Small intestine (tissue), 7 donors: ENCODE data around the gene SAV1. TPM values are rescaled to one million over a fixed set of nuclear protein-coding genes. Genes with fewer than 3 reads are reported as not detected.
"Not testable (repeated sequence)": the region's sequence is repeated elsewhere in the genome, so short reads cannot be mapped to it uniquely, and the experiment has no call there.

Experiments used
- DNase-seq, 2 donors: peaks; one replicate each; pipeline versions ENCODE4 v3.0.0 to v3.0.0-alpha.2; 2013
- FAIRE-seq: peaks from 2 replicates; lab custom pipeline; 2012; peaks lifted over from hg19 to GRCh38; lab: Jason Lieb, UNC
- H3K27ac ChIP-seq, 3 donors: one replicate each; pipeline ENCODE4 v1.5.1; 2013; ENCODE audit warnings: low read length in 2 of 3, mild to moderate bottlenecking in 2 of 3, control low read depth in 1 of 3, inconsistent platforms in 1 of 3, low read depth in 1 of 3, moderate library complexity in 1 of 3
- H3K27me3 ChIP-seq, 3 donors: one replicate each; pipeline ENCODE4 v1.6.1; 2013; ENCODE audit warnings: low read length in 3 of 3, inconsistent platforms in 1 of 3; ENCODE audit not compliant: control insufficient read depth in 3 of 3, insufficient read depth in 3 of 3
- H3K36me3 ChIP-seq, 3 donors: one replicate each; pipeline ENCODE4 v1.6.1; 2013; ENCODE audit warnings: low read length in 3 of 3, inconsistent platforms in 1 of 3, low read depth in 1 of 3, mild to moderate bottlenecking in 1 of 3, moderate library complexity in 1 of 3; ENCODE audit not compliant: control insufficient read depth in 3 of 3, insufficient read depth in 2 of 3
- H3K4me1 ChIP-seq, 3 donors: one replicate each; pipeline ENCODE4 v1.6.1; 2013; ENCODE audit warnings: low read length in 2 of 3, inconsistent platforms in 1 of 3, low read depth in 1 of 3, mild to moderate bottlenecking in 1 of 3, moderate library complexity in 1 of 3; ENCODE audit not compliant: control insufficient read depth in 3 of 3, insufficient read depth in 2 of 3
- H3K4me3 ChIP-seq, 3 donors: one replicate each; pipeline ENCODE4 v1.5.1; 2013; ENCODE audit warnings: low read length in 3 of 3, control low read depth in 1 of 3, inconsistent platforms in 1 of 3, low read depth in 1 of 3, mild to moderate bottlenecking in 1 of 3, moderate library complexity in 1 of 3
- H3K9me3 ChIP-seq, 2 donors: one replicate each; pipeline ENCODE4 v1.6.1; 2013; ENCODE audit warnings: low read depth in 1 of 2, low read length in 1 of 2; ENCODE audit not compliant: control insufficient read depth in 2 of 2, insufficient read depth in 1 of 2
- WGBS, 3 donors: extraction: QIAGEN DNeasy Blood & Tissue Kit; methylation state at CpG; one replicate each; pipeline ENCODE4 v1.1.7; 2013; 5-methylcytosine and 5-hydroxymethylcytosine counted together
- polyA plus RNA-seq, 4 donors: library from polyadenylated mRNA; stranded (reverse) in 3 of 4; unstranded in 1 of 4; fragments of 200-250 nt in 3 of 4; fragments of 120-200 nt in 1 of 4; gene quantifications; one replicate each; pipeline versions ENCODE4 v1.2.1 to v1.2.3, GENCODE V29; 2013
- donor health status: healthy with polysubstance abuse.
- donor health status: control.
- donor health status: control.
- donor health status: Bipolar disorder and iron deficiency.
- donor health status: healthy.

The SAV1 gene
- polyA plus RNA-seq, 4 donors = 15.0 to 17.6 (median 15.3) TPM

DNA sequence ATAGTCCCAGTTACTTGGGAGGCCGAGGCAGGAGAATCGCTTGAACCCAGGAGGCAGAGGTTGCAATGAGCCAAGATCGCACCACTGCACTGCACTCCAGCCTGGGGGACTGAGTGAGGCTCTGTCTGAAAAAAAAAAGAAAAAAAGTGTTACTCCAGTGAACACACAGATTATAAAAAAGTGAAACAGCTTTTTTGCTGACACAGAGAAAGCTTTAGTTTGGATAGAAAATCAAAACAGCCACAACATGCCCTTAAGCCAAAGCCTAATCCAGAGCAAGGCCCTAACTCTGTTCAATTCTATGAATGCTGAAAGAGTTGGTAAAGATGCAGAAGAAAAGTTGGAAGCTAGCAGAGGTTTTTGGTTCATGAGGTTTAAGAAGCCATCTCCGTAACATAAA lies 43.2 kb downstream of the SAV1 start:
- WGBS, 3 donors = 98 to 99% (median 99%) methylated on average over 4 of the region's 4 CpGs
- H3K4me1 ChIP-seq, H3K27me3 ChIP-seq, H3K27ac ChIP-seq, H3K9me3 ChIP-seq, DNase-seq, FAIRE-seq, H3K4me3 ChIP-seq: not testable (repeated sequence)
- H3K36me3 ChIP-seq = peaks cover 0 to 14% (median 4%) of the 10 kb centered on the region in 3 donors

DNA sequence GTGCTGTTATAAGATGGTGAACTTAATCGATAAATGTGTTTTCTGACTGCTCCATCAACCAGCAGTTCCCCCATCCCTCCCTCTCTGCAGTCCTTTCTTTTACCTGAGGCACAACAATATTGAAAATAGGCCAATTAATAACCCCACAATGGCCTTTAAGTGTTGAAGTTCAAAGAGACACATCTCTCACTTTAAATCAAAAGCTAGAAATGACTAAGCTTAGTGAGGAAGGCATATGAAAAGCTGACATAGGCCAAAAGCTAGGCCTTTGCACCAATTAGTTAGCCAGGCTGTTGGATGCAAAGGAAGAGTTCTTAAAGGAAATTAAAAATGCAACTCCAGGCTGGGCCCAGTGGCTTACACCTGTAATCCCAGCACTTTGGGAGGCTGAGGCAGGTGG lies 43.7 kb downstream of the SAV1 start:
- Histone ChIP-seq H3K36me3 (peaks cover 0 to 14% (median 4%) of the 10 kb centered on the region in 3 donors), H3K4me1 (no peaks in the 10 kb centered on the region), H3K27me3 (no peaks in the 10 kb centered on the region), H3K27ac (no peak overlapping the region), H3K4me3 (no peak overlapping the region), H3K9me3 (no peaks in the 10 kb centered on the region)
- FAIRE-seq = no peak
- DNase-seq = no peak
- 89 to 94% (median 91%) methylated on average over 1 of the region's 1 CpG for WGBS, 3 donors

DNA sequence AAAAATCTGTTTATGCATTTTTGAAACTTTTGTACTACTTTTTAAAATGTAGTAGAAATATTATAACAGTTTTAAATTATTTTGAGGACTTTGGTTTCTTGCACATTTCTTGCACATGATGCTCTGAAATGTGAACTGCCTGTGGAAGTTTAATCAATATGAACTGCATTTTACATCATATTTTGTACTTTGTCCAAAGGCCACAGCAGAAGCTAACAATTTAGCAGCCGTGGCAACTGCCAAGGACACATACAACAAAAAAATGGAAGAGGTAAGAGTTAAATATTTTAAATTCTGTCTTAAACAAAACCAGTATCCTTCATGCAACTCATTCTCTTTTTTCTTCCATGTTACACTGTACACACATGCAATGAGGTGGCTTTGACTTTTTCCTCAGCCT lies 45.1 kb downstream of the SAV1 start:
- no peaks in the 10 kb centered on the region for H3K27me3 ChIP-seq
- DNase-seq = no peak
- H3K36me3 ChIP-seq = peaks cover 0 to 6% (median 4%) of the 10 kb centered on the region in 3 donors
- WGBS, 3 donors = 61 to 83% (median 74%) methylated on average over 1 of the region's 1 CpG
- no peak overlapping the region for H3K27ac ChIP-seq
- no peaks in the 10 kb centered on the region for H3K9me3 ChIP-seq
- FAIRE-seq = no peak
- no peak overlapping the region for H3K4me3 ChIP-seq
- no peaks in the 10 kb centered on the region for H3K4me1 ChIP-seq

DNA sequence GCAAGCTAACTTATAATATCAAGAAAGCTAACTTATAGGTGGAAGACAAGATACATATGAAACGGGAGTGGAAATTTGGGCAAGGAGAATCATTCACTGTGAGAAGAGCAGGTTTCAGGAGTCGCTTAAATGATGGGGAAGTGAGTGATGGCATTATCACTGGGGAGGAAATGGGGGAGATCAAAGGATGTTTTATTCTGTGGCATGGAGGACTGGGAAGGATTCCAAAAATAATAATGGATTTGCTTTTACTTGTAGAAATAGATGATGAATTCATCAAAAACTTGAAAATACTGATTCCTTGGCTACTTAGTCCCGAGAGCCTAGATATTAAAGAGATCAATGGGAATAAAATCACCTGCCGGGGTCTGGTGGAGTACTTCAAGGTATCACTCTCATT lies 47.8 kb downstream of the SAV1 start:
- DNase-seq (no peak), FAIRE-seq (no peak)
- Histone ChIP-seq H3K36me3 (peaks cover 3 to 4% (median 3%) of the 10 kb centered on the region in 3 donors), H3K4me3 (no peak overlapping the region), H3K9me3 (peaks cover 0 to 3% of the 10 kb centered on the region in 2 donors), H3K27ac (no peak overlapping the region), H3K27me3 (no peaks in the 10 kb centered on the region), H3K4me1 (no peaks in the 10 kb centered on the region)
- WGBS, 3 donors = 85 to 88% (median 86%) methylated on average over 4 of the region's 4 CpGs

DNA sequence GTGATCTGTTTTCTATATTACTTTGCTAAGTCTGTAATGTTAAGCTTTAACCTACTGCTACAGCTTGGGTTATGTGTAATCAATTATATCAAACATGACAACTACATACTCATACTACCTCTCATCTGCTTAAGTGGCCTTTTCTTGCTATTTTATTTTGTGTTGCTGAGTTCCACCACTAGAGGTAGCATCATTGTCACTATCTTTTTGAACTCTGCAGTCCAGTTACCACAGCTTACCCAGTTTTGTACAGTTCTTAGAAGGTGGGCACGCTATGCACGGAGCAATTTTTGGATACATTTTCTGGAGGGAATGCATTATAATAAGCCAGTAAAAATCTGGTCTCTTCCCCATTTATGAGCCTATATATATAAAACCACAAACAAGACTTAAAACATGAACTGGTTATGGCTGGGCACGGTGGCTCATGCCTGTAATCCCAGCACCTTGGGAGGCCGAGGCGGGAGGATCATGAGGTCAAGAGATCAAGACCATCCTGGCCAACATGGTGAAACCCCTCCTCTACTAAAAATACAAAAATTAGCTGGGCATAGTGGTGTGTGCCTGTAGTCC lies 48.5 kb downstream of the SAV1 start:
- H3K36me3 ChIP-seq = peaks cover 2 to 3% (median 3%) of the 10 kb centered on the region in 3 donors
- H3K9me3 ChIP-seq = peaks cover 0 to 3% of the 10 kb centered on the region in 2 donors
- no peak overlapping the region for H3K4me3 ChIP-seq
- FAIRE-seq (no peak), DNase-seq (peak; percentile 20 to 21)
- 84 to 94% (median 90%) methylated on average over 5 of the region's 5 CpGs for WGBS, 3 donors
- H3K4me1 ChIP-seq = no peaks in the 10 kb centered on the region
- no peaks in the 10 kb centered on the region for H3K27me3 ChIP-seq
- H3K27ac ChIP-seq = no peak overlapping the region

DNA sequence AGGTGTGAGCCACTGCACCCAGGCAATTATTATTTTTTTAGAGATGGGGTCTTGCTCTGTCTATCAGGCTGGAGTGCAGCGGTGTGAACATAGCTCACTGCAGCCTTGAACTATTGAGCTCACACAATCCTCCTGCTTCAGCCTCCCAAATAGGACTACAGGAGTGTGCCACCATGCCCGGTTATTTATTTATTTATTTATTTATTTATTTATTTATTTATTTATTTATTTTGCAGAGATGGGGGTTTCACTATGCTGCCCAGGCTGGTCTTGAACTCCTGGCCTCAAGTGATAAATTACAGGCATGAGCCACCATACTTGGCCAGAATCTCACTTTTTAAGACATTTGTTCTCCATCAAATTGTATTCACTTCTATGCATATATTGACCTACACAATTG lies 51.8 kb downstream of the SAV1 start:
- no peaks in the 10 kb centered on the region for H3K27me3 ChIP-seq
- H3K9me3 ChIP-seq = peaks cover 0 to 3% of the 10 kb centered on the region in 2 donors
- FAIRE-seq (no peak), DNase-seq (no peak)
- WGBS, 3 donors = 95 to 98% (median 97%) methylated on average over 2 of the region's 2 CpGs
- H3K4me3 ChIP-seq = no peak overlapping the region
- no peak overlapping the region for H3K27ac ChIP-seq
- H3K4me1 ChIP-seq = no peaks in the 10 kb centered on the region
- peaks cover 0 to 3% (median under 1%) of the 10 kb centered on the region in 3 donors for H3K36me3 ChIP-seq

DNA sequence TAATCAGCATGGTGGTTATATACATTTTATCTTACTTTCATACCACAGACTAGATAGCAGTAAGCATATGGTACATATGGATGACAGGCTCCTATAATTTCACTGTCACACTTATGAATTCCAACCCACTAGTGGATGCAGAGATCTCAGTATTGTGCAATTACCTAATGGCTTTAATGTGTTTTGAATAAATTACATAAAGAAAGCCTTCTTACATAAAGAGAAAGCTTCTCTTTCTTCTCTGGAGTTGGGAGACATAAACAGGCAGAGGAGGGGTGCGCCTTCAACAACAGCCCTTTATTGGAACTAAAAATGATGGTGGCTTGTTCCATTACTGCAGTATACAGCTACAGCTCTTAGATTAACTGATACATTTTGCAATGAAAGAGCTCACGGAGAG lies 52.6 kb downstream of the SAV1 start:
- Histone ChIP-seq H3K27ac (no peak overlapping the region), H3K36me3 (peaks cover 0 to 3% (median 0%) of the 10 kb centered on the region in 3 donors), H3K27me3 (no peaks in the 10 kb centered on the region), H3K4me3 (no peak overlapping the region), H3K4me1 (no peaks in the 10 kb centered on the region), H3K9me3 (peaks cover 0 to 3% of the 10 kb centered on the region in 2 donors)
- 93 to 100% (median 95%) methylated on average over 2 of the region's 2 CpGs for WGBS, 3 donors
- no peak for FAIRE-seq
- DNase-seq = no peak

DNA sequence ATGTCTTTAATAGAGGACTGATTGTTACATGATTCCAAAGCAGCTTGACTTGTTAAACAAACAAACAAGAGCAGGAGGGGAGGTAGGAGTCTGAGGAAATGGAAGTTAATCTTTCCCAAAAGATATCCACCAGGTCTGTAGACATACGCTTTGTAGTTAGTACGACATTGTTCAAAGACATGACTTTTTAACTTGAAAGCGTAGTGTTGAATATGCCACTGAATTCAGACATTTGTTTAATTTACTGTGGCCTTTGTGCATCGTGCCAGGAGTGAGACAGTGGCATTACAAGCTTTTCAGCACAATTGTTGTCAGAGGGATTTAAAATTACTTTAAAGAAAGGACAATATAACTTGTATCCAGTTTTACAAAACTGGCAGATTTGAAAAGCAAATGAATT lies 53.0 kb downstream of the SAV1 start:
- no peak for DNase-seq
- Histone ChIP-seq H3K27me3 (no peaks in the 10 kb centered on the region), H3K4me3 (no peak overlapping the region), H3K4me1 (no peaks in the 10 kb centered on the region), H3K27ac (no peak overlapping the region), H3K36me3 (peaks cover 0 to 3% (median 0%) of the 10 kb centered on the region in 3 donors), H3K9me3 (peaks cover 0 to 3% of the 10 kb centered on the region in 2 donors)
- FAIRE-seq = no peak
- WGBS, 3 donors = 65 to 75% (median 67%) methylated on average over 4 of the region's 4 CpGs

DNA sequence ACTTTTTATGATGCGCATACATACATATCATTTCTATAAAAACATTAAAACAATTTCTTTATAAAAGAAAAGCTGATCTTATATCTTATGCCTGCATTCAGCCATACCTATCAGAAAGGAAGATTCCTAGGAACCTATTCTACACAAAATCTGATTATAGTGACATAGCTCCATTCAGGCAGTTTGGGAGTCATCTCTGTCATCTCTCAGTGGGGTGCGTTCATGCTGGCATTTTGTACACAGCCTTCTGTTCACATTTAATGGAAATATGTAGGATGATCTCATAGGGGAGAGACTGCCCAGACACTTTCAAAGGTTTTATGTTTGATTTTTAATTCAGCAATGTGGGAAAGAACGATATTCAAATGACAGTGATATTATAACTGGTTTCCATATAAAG lies 55.3 kb downstream of the SAV1 start:
- 93 to 97% (median 95%) methylated on average over 3 of the region's 3 CpGs for WGBS, 3 donors
- H3K4me1 ChIP-seq = no peaks in the 10 kb centered on the region
- no peaks in the 10 kb centered on the region for H3K27me3 ChIP-seq
- peaks cover 0 to 3% of the 10 kb centered on the region in 2 donors for H3K9me3 ChIP-seq
- FAIRE-seq = no peak
- DNase-seq = no peak
- H3K27ac ChIP-seq = no peak overlapping the region
- H3K36me3 ChIP-seq = peaks cover 0 to 3% (median 0%) of the 10 kb centered on the region in 3 donors
- no peak overlapping the region for H3K4me3 ChIP-seq
